CMK (cell line): ENCODE data around the gene LGMN.

Experiments
- DNase-seq: peaks from one replicate; pipeline ENCODE4 v3.0.0-alpha.2; 2010; ENCODE audit warnings: low read depth

Gene LGMN

DNA sequence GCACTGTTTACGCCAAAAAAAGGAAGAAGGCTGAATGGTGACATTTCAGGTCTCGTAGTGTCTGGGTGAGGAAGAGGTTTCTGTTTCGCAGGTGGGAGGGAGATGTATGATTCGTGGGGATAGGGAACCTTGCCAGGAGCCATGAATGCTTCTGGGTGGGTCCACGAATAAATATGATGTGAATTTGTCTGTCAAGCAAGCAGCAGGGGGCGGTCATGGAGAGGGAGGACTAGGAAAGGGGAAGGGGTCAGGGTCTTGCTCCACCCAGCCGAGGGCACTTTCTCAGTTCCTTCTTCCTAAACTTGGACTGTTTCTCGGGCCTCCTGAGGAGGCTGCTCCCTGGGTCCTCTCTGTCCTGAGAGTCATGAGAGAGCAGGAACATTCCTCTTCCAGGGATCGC lies 72.5 kb downstream of the LGMN start:
- DNase-seq: no peak

DNA sequence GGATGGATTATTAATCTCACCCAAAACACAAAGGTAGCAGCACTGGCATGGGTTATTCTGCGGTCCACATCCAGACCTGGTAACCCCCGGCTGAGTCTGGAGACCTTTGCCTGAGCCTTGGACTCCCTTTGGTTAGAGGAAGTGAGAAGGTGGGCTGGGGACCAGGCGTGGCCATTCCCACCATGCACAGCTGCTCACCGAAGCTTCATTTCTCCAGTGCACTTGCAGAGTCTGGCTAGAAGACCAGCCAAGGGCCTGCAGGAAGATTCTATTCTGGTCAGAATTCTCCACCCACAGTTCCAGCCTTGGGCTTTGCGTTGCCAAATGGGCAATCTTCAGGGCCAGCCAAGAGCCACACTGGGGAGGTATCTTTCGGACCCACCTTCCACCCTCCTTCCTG lies 73.0 kb downstream of the LGMN start:
- no peak for DNase-seq

GRCh38 chr14:92673601-92674150 lies 74.8 kb downstream of the LGMN start:
- no peak for DNase-seq

GRCh38 chr14:92670643-92671366 lies 77.6 kb downstream of the LGMN start:
- no peak for DNase-seq

DNA sequence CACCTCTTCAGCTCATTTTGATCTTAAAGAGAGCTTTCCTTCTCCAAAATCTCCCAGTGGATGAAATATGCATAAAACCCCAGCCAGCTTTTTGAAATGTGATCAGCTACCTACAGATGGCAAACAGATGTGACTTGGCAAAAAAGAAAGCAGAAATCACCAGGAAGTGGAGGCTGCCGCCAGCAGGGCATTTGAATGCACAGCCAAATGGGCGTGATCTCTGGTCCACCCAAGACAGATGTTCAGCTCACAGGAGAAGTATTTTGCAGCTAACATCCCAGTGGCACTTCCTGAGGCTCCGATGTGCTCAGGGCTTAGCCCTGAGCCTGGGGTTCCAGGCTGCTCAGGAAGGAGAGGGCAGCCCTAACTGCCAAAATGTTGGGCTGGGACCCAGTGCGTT lies 78.3 kb downstream of the LGMN start:
- DNase-seq: no peak

- DNase-seq: no peak
Measured at GRCh38 chr14:92668276-92668973, 80.0 kb downstream of the LGMN start.

- no peak for DNase-seq
Measured at GRCh38 chr14:92666251-92666650, 82.2 kb downstream of the LGMN start.

DNA sequence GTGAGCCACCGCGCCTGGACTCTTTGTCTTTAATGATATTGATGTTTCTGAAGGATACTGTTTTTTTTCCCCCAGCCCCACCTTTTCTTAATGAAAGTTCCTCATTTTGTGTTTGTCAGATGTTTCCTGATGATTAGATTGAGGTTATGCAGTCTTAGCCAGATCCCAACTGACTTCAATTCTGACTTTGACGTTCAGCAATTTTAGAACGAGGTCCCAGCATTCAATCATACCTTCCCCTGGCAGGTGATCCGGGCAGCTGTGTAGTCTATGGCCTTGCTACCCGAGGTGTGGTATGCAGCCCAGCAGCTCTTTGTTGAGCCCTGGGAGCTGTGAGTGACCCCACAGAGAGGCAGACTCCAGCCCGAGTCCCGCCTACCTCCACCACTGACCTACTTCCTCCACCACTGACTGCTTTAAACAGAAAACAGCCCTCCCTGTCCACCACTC lies 82.7 kb downstream of the LGMN start:
- DNase-seq: peak; percentile 53

DNA sequence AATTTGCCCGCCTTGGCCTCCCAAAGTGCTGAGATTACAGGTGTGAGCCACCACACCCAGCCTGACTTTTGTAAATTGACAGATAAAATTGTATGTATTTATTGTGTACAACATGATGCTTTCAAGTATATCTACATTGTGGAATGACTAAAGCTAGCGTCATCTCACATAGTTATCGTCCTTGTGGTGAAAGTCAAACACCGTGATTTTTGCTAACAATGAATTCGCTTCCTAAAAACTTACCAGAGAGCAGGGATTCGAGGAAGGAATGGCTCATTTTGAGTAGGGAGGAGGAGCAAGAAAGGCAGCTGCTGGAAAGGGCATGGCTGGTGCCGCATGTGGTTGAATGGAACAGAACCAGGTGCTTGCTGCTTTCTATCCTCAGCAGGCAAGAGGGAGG lies 85.4 kb downstream of the LGMN start:
- no peak for DNase-seq

DNA sequence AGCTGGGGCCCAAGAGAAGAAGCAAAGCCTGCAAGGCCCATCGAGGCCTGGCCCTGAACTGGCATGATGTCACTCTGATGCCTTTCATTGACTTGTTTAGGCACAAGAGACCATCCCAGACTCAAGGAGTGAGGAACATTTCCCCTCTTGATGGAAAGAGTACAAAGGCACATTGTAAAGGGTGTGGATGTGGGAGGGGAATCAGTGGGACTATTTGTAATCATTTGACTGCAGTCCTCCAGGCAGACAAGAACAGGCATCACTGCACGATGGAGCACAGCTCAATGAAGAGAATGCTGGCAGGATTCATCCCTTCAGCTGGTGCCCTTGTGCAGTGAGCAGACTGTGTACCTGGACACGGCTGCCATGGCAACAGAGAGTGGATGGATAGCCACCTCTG lies 87.9 kb downstream of the LGMN start:
- no peak for DNase-seq

DNA sequence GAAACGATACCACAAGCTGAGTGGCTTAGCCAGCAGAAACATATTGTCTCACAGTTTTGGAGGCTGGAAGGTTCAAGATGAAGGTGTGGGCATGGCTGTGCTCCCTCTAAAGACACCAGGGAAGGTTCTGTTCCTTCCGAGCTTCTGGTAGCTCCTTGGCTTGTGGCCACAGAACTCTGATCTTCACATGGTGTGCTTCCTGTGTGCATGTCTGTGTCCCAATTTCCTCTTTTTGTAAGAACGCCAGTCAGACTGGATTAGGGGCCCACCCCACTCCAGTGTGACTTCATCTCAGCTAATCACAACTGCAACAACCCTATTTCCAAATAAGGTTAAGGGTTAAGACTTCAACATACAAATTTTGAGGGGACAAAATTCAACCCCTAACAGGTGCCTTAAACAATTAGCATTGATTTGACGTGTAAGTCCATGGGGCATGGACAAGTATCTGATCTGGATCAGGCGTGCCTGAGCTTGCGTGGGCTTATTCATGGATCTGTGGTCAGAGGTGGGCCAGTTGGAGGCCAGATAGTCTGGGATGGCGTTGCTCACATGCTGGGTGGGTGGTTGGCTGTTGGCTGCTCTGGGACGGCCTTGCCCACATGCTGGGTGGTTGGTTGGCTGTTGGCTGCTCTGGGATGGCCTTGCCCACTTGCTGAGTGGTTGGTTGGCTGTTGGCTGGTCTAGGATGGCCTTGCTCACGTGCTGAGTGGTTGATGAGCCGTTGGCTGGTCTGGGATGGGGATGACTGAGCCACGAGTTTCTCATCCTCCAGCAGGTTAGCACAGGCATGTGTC lies 88.5 kb downstream of the LGMN start:
- DNase-seq: no peak

- no peak for DNase-seq
Measured at GRCh38 chr14:92658684-92659083, 89.7 kb downstream of the LGMN start.

GRCh38 chr14:92658160-92658559 lies 90.3 kb downstream of the LGMN start:
- no peak for DNase-seq

DNA sequence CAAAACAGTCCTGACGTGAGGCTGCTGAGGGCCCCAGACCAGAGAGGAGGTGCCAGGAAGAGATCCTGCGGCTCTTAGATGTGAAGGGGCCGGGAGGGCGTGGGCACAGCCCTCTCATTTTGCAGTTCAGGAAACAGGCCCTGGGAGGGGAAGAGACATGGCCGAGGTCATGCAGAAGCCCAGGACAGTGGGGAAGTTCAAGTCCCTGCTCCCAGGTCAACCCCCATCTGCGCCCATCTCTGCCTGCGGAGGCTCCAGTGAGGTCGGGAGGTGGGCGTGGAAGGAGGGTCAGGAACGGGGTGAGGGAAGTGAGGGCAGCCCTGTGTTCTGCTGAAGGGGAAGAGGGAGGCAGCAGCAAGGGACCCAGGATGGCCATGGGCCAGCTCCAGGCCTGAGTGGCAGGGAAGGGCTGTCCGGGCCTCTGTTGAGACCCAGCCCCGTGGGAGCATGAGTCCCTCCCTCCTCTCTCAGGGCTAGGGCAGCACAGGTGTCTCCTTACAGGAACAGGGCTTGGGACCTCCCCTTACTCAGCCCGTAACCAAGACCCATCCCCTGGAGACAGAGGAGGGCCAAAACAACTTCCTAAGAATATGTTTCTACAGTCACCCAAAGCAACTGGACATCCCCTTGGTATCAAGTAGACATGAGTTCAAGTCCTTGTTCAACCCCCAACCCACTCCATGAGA lies 90.8 kb downstream of the LGMN start:
- peak; percentile 89 for DNase-seq

DNA sequence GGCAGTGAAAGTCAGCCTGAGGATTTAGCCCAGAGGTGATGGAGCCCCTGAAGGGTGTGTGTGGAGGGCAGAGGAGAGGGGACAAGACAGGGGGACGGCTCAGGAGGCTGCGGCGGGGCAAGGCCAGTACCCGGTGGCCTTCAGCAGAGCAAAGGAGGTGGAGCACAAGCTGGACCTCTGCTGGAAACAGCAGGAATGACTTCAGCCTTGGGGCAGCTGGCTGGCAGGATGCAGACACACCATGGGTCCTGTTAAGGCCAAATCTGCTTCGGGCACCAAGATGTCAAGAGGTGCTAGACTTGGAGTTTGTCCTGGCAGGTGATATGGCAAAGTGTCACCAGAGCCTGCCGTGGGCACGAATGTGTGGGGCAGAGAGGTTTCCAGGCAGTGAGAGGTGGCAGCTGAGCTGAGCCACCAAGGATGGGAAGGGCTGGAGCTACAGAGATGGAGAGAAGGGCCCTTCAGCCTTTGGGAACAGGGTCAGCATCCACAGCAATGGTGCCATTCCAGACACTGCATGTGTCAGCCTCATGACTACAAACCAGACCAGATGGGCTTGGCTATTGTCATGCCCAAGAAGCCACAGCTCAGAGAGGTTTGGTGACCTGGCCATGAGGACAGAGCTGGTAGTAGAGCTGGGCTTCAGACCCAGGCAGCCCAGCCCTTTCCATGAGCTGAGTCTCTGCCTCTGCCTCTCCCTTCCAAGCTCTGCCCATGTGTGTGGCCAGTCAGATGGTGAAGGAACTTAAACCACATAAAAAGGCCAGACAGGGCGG lies 91.9 kb downstream of the LGMN start:
- no peak for DNase-seq

- no peak for DNase-seq
Measured at GRCh38 chr14:92655419-92656201, 92.8 kb downstream of the LGMN start.

DNA sequence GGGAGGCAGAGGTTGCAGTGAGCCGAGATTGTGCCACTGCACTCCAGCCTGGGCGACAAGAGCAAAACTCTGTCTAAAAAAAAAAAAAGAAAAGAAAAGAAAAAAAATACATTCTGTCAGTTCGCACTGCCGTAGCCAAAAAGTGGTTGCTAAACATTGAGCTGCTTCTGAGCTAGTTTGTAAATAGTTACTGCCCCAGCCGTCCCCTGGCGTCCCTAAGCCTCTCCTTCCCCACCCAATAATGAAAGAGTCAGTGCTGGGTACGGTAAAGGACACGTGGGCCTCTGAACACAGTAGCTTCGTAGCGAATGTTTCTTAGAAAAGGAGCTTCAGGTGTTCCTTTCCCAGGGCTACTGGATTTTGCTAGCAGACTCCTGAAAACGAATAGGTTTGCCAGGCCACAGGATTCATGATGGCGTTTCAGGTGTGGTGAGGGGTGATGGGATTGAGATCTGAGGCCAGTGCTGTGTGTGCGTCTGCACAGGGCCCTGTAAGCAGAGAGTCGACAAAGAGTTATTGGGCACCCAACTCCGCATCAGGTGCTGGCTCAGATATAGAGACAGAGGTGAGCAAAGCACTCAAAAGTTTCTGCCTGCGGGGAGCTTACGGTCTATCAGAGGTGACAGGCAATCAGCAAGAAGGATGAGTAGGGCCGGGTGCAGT lies 94.1 kb downstream of the LGMN start:
- no peak for DNase-seq
